GM18511 (cell line): ENCODE results near the gene TMEM204.

Experiments used
- ATAC-seq: cut with Tn5 transposase; IDR thresholded peaks from one replicate; pipeline ENCODE4 v1.9.1; 2021; ENCODE audit warnings: mild to moderate bottlenecking, moderate library complexity; ENCODE audit not compliant: unreplicated experiment

TMEM204 gene

GRCh38 chr16:1556254-1556653 is 22.8 kb downstream of the TMEM204 start:
- no peak for ATAC-seq

- no peak for ATAC-seq
Measured at GRCh38 chr16:1557074-1557473, 23.6 kb downstream of the TMEM204 start.

- ATAC-seq, result no peak
Measured at GRCh38 chr16:1557576-1557975, 24.1 kb downstream of the TMEM204 start.

- no peak for ATAC-seq
Measured at GRCh38 chr16:1559446-1559975, 26.0 kb downstream of the TMEM204 start.

GRCh38 chr16:1560153-1560552 is 26.7 kb downstream of the TMEM204 start:
- no peak for ATAC-seq

- no peak for ATAC-seq
Measured at GRCh38 chr16:1560866-1561265, 27.4 kb downstream of the TMEM204 start.

- no peak for ATAC-seq
Measured at GRCh38 chr16:1561266-1561665, 27.8 kb downstream of the TMEM204 start.

GRCh38 chr16:1561836-1562235 is 28.4 kb downstream of the TMEM204 start:
- ATAC-seq, result no peak

- ATAC-seq, result no peak
Measured at GRCh38 chr16:1563786-1564185, 30.3 kb downstream of the TMEM204 start.

- no peak for ATAC-seq
Measured at GRCh38 chr16:1564325-1564724, 30.9 kb downstream of the TMEM204 start.

- ATAC-seq, result no peak
Measured at GRCh38 chr16:1565083-1565805, 31.8 kb downstream of the TMEM204 start.

GRCh38 chr16:1567988-1568387 is 34.5 kb downstream of the TMEM204 start:
- no peak for ATAC-seq

GRCh38 chr16:1571012-1571671 is 37.7 kb downstream of the TMEM204 start:
- no peak for ATAC-seq

- no peak for ATAC-seq
Measured at GRCh38 chr16:1572673-1573072, 39.2 kb downstream of the TMEM204 start.

- ATAC-seq, result no peak
Measured at GRCh38 chr16:1573301-1573700, 39.8 kb downstream of the TMEM204 start.

GRCh38 chr16:1575578-1575977 is 42.1 kb downstream of the TMEM204 start:
- no peak for ATAC-seq

- ATAC-seq, result no peak
Measured at GRCh38 chr16:1579214-1579613, 45.7 kb downstream of the TMEM204 start.

- ATAC-seq, result no peak
Measured at GRCh38 chr16:1580256-1580655, 46.8 kb downstream of the TMEM204 start.

- ATAC-seq, result no peak
Measured at GRCh38 chr16:1580956-1581355, 47.5 kb downstream of the TMEM204 start.

- ATAC-seq, result no peak
Measured at GRCh38 chr16:1581804-1582203, 48.3 kb downstream of the TMEM204 start.

- no peak for ATAC-seq
Measured at GRCh38 chr16:1583180-1583579, 49.7 kb downstream of the TMEM204 start.

- no peak for ATAC-seq
Measured at GRCh38 chr16:1584926-1585484, 51.5 kb downstream of the TMEM204 start.
